ENCODE measurements around the gene TEKT2.

- TF ChIP-seq CTCF (IDR thresholded peaks at IDR 0.05) = no peak
- no peak for TF ChIP-seq POLR2A (IDR thresholded peaks at IDR 0.05)
- no peak for TF ChIP-seq POLR2AphosphoS5 (IDR thresholded peaks at IDR 0.05)
These were observed 44.4 kb downstream of the TEKT2 start for GRCh38 chr1:36128126-36128904.
